Measurements from ENCODE around the gene DONSON.

- TF ChIP-seq CTCF (IDR thresholded peaks at IDR 0.05) (no peak), POLR2A (IDR thresholded peaks at IDR 0.05) (no peak)
Observed at GRCh38 chr21:33566514-33566913, 22.0 kb downstream of the DONSON start.

Measured in thyroid gland (tissue), 4 donors.